Fibroblast of skin of abdomen (primary cell): Measurements from ENCODE around the gene HELZ.
"Not testable (repeated sequence)": the region's sequence is repeated elsewhere in the genome, so short reads cannot be mapped to it uniquely, and the experiment has no call there.

Experiments
- DNase-seq: peaks from one replicate; pipeline ENCODE4 v3.0.0-alpha.2; 2013

HELZ gene

DNA sequence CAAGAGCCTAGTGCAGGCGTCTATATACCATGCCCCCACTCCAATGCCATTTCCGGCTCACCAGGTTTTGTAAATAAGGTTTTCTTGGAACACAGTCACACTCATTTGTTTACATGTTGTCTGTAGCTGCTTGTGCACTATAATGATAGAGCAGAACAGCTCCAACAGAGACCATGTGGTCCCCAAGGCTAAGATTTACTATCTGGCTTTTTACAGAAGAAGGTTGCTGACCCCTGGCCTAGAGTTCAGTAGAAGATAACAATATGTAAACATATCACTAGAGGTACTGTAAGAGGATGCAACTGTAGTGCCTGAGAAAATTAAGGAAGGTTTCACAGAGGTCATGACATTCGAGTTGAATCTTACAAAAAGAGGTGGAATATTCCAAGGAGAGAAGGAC, 134.4 kb downstream of the HELZ start:
- no peak for DNase-seq

DNA sequence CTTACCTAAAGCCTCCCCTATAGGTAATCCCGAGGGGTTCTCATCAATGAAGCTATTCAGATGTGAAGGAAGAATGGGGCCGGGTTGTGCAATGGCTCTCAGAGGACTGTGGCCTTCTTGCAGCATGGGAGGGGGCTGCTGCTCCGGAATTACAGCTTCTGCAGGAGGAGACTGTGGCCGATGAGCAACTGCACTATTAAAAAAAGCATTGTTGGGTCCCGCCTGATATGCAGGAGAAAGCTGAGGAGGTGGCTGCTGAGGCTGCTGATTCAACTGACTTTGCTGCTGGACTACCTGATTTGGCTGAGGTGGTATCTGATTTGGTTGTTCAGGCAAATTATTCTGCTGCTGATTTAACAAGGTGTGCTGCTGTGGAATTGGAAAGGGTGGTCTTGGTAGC, 135.9 kb downstream of the HELZ start:
- no peak for DNase-seq

- peak; percentile 18 for DNase-seq
These were observed 136.9 kb downstream of the HELZ start for GRCh38 chr17:67107811-67108775.

GRCh38 chr17:67107171-67107570, 137.8 kb downstream of the HELZ start:
- no peak for DNase-seq

DNA sequence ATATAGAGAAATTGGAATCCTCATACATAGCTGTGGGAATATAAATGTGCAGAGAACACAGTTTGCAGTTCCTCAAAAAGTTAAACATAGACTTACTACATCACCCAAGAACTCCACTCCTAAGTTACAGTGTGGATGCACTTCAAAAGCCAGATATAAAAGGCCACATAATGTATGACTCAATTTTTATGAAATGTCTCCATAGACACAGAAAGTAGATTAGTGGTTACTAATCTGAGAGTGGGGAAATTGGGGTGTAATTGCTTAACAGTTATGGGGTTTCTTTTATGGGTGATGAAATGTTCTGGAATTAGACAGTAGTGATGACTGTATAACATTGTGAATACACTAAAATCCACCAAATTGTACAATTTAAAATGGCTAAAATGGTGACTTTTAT, 139.8 kb downstream of the HELZ start:
- peak; percentile 68 for DNase-seq

- not testable (repeated sequence) for DNase-seq
These were observed 140.4 kb downstream of the HELZ start for GRCh38 chr17:67104641-67105040.

DNA sequence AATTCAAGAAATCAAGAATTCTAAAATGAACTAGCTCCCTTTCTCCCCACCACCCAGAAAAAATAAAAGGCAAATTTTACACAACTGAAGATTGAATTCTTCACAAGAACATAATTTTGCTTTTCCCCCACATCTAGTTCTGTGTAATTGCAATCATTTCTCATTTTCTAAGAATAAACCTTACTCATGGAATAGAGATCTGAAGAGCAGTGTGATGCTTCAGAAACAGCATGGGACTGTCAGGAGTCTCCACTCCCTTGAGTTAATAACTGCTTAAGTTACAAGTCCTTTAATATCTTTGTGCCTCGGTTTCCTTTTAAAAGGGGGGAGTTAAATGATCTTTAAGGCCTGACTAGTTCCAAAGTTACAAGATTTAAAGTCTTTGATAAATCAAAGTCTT, 147.0 kb downstream of the HELZ start:
- no peak for DNase-seq

DNA sequence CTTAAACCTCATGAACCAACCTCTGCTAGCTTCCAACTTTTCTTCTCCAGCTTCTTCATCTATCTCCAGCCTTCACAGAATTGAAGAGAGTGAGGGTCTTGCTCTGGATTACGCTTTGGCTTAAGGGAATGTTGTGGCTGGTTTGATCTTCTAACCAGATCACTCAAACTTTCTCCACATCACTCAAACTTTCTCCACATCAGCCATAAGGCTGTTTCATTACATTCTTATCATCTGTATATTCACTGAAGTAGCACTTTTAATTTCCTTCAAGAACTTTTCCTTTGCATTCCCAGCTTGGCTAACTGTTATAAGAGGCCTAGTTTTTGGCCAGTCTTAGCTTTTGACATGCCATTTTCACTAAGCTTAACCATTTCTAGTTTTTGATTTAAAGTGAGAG, 148.4 kb downstream of the HELZ start:
- no peak for DNase-seq

DNA sequence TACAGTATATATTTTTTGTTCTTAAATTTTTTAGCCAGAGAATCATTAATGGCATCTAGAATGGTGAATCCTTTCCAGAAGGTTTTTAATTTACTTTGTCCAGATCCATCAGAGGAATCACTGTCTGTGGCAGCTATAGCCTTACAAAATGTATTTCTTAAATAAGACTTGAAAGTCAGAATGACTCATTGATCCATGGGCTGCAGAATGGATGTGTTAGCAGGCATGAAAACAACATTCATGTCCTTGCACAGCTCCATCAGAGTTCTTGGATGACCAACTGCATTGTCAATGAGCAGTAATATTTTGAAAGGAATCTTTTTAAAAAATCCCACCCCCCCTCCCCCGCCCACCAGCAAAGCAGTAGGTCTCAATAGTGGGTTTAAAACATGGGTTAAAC, 149.2 kb downstream of the HELZ start:
- peak; percentile 38 for DNase-seq

DNA sequence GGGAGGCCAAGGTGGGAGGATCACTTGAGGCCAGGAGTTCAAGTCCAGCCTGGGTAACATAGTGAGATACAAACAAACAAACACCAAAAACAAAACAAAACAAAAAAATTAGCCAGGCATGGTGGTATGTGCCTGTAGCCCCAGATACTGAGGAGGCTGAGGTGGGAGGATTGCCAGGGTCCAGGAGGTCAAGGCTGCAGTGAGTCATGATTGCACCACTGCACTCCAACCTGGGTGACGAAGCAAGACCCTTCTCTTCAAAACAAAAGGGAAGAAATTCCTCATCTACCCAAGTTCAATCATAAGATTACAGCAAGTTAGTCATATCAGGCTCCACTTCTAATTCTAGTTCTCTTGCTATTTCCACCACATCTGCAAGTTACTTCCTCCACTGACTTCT, 149.7 kb downstream of the HELZ start:
- peak; percentile 48 for DNase-seq

GRCh38 chr17:67093348-67093747, 151.6 kb downstream of the HELZ start:
- no peak for DNase-seq

- DNase-seq: not testable (repeated sequence)
These were observed 152.3 kb downstream of the HELZ start for GRCh38 chr17:67092710-67093109.

DNA sequence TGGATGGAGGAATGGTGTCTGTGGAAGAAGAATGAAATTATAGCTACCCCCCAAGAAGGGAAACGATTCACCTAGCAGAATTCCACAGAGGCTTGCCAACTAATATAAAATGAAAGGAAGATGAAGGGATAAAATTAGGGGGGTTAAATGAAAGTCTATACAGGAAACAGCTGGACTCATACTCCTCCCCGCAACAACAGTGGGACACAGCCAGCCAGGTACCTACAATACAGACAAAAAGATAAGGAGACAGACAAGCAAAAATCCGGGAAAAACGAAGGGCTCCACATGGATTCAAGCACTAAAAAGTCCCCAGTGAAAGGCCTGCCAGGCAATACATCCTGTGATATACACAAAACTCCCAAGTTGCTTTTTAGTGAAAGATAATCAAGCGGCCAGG, 152.7 kb downstream of the HELZ start:
- DNase-seq: no peak

DNA sequence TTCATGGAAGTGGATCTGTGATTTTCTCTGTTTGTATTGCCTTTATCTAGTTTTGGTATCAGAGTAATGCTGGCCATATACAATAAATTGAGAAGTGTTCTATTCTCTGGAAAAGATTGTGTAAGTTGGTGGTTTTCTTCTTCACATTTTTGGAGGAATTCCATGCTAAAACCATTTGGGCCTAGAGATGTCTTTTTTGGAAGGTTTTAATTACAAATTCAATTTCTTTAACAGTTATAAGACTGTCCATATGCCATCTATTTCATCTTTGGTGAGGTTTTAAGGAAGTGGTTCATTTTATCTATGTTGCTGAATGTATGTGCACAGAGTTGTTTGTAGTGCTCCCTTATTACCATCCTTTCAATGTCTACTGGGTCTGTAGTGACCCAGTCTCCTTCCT, 154.7 kb downstream of the HELZ start:
- no peak for DNase-seq

GRCh38 chr17:67088639-67089038, 156.4 kb downstream of the HELZ start:
- DNase-seq: no peak

DNA sequence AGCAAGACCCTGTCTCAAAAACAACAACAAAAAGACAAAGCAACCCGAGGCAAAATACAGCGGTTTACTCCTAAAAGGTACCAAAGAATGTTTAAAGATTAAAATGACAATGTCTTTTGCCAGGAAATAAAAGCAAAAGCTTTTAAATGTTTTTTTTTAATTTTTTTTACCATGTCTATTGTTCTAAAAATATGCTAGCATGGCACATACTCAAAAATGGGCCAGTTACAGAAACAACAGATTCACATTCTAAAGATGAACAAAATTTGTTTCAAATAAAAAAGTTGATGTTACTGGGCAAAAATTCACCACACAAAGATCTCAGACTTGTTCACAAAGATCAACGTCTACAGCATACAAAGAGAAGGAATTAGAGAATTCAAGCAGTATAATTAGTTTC, 159.6 kb downstream of the HELZ start:
- no peak for DNase-seq

- DNase-seq: no peak
These were observed 162.9 kb downstream of the HELZ start for GRCh38 chr17:67082107-67082506.

GRCh38 chr17:67080804-67081203, 164.2 kb downstream of the HELZ start:
- DNase-seq: no peak

- no peak for DNase-seq
These were observed 165.5 kb downstream of the HELZ start for GRCh38 chr17:67079491-67079890.

GRCh38 chr17:67078292-67078691, 166.7 kb downstream of the HELZ start:
- no peak for DNase-seq

DNA sequence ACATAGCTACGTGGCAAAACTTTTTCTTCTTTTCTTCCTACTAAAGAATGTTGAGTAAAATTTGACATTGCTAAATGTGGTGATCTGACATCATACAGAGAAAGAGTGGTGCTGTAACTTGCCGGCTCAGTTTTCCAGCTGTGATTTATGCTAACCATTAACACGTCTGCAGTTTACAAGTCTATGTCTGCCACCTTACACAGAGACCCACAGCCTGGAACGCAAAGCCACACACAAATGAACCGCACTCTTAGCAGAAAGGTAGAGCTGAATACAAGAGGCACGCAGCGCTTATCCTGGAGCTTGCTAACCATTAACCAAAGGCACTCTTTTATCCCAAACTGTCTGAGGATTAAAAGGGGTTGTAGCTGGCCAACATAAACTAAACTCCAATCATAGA, 168.7 kb downstream of the HELZ start:
- no peak for DNase-seq

GRCh38 chr17:67074781-67075180, 170.2 kb downstream of the HELZ start:
- DNase-seq: no peak

- DNase-seq: no peak
These were observed 172.1 kb downstream of the HELZ start for GRCh38 chr17:67072885-67073284.

GRCh38 chr17:67071595-67071994, 173.4 kb downstream of the HELZ start:
- DNase-seq: no peak
